Measurements from ENCODE around the gene MDC1. TPM values are rescaled to one million over a fixed set of nuclear protein-coding genes. Genes with fewer than 3 reads are reported as not detected.
A peak's percentile ranks its signal among the peaks of the same experiment; 100 is the strongest.
"Not testable (repeated sequence)": the region's sequence is repeated elsewhere in the genome, so short reads cannot be mapped to it uniquely, and the experiment has no call there.

MDC1 gene
- total and polyA plus RNA-seq, 2 donors from 2014 or later = 9.5 to 47.9 TPM

GRCh38 chr6:30760549-30760948 lies 43.5 kb upstream of the MDC1 start:
- intact Hi-C loops (cut with DNase I) = no loop called here
- H3K36me3 ChIP-seq (ENCODE audit: control insufficient read depth in 2 of 3, insufficient read depth in 3 of 3, low read length in 3 of 3) = no peaks in the 10 kb centered on the region
- no peak overlapping the region for H3K4me3 ChIP-seq (ENCODE audit: low read length in 3 of 3)
- no peak for DNase-seq
- H3K9me3 ChIP-seq (ENCODE audit: control insufficient read depth in 2 of 3, insufficient read depth in 1 of 3, low read length in 3 of 3) = no peaks in the 10 kb centered on the region
- FAIRE-seq = no peak
- no peak for TF ChIP-seq CTCF (IDR thresholded peaks at IDR 0.05; ENCODE audit: borderline replicate concordance, extremely low read depth, insufficient read depth)
- peaks cover 0 to 30% (median 19%) of the 10 kb centered on the region in 3 donors for H3K4me1 ChIP-seq (ENCODE audit: control insufficient read depth in 2 of 3, insufficient read depth in 2 of 3, low read depth in 1 of 3, low read length in 3 of 3)
- H3K27me3 ChIP-seq (ENCODE audit: control insufficient read depth, insufficient read depth, low read length) = no peaks in the 10 kb centered on the region
- peak overlapping the region in 1 of 2 donors; percentile 73 for H3K27ac ChIP-seq (ENCODE audit: low read depth in 2 of 2, low read length in 2 of 2)
- H3K9ac ChIP-seq (ENCODE audit: low read length in 3 of 3) = no peak overlapping the region

- no peak overlapping the region for H3K9ac ChIP-seq (ENCODE audit: low read length in 3 of 3)
These were observed 42.6 kb upstream of the MDC1 start for GRCh38 chr6:30759575-30760239.

GRCh38 chr6:30757261-30757904 lies 40.3 kb upstream of the MDC1 start:
- H3K4me3 ChIP-seq (ENCODE audit: low read length in 3 of 3) = no peak overlapping the region
- no peaks in the 10 kb centered on the region for H3K9me3 ChIP-seq (ENCODE audit: control insufficient read depth in 2 of 3, insufficient read depth in 1 of 3, low read length in 3 of 3)
- no peak overlapping the region for H3K9ac ChIP-seq (ENCODE audit: low read length in 3 of 3)
- TF ChIP-seq CTCF (IDR thresholded peaks at IDR 0.05; ENCODE audit: borderline replicate concordance, extremely low read depth, insufficient read depth) = no peak
- H3K27ac ChIP-seq (ENCODE audit: low read depth in 2 of 2, low read length in 2 of 2) = no peak overlapping the region
- no peaks in the 10 kb centered on the region for H3K36me3 ChIP-seq (ENCODE audit: control insufficient read depth in 2 of 3, insufficient read depth in 3 of 3, low read length in 3 of 3)
- intact Hi-C loops (cut with DNase I) = no loop called here
- no peaks in the 10 kb centered on the region for H3K27me3 ChIP-seq (ENCODE audit: control insufficient read depth, insufficient read depth, low read length)
- H3K4me1 ChIP-seq (ENCODE audit: control insufficient read depth in 2 of 3, insufficient read depth in 2 of 3, low read depth in 1 of 3, low read length in 3 of 3) = peaks cover 0 to 23% (median 16%) of the 10 kb centered on the region in 3 donors
- DNase-seq = peak in 1 of 5 donors; percentile 14
- FAIRE-seq = no peak

More at GRCh38 chr6:30759575-30760239, 42.6 kb upstream of the MDC1 start:
- FAIRE-seq (no peak), DNase-seq (no peak)
- Histone ChIP-seq H3K36me3 (ENCODE audit: control insufficient read depth in 2 of 3, insufficient read depth in 3 of 3, low read length in 3 of 3) (no peaks in the 10 kb centered on the region), H3K4me3 (ENCODE audit: low read length in 3 of 3) (no peak overlapping the region), H3K27me3 (ENCODE audit: control insufficient read depth, insufficient read depth, low read length) (no peaks in the 10 kb centered on the region), H3K9me3 (ENCODE audit: control insufficient read depth in 2 of 3, insufficient read depth in 1 of 3, low read length in 3 of 3) (no peaks in the 10 kb centered on the region), H3K4me1 (ENCODE audit: control insufficient read depth in 2 of 3, insufficient read depth in 2 of 3, low read depth in 1 of 3, low read length in 3 of 3) (peaks cover 0 to 29% (median 19%) of the 10 kb centered on the region in 3 donors), H3K27ac (ENCODE audit: low read depth in 2 of 2, low read length in 2 of 2) (peak overlapping the region; percentile 73 to 82)
- intact Hi-C loops (cut with DNase I) = no loop called here
- no peak for TF ChIP-seq CTCF (IDR thresholded peaks at IDR 0.05; ENCODE audit: borderline replicate concordance, extremely low read depth, insufficient read depth)

- H3K27ac ChIP-seq (ENCODE audit: low read depth in 2 of 2, low read length in 2 of 2); H3K9ac ChIP-seq (ENCODE audit: low read length in 3 of 3); H3K36me3 ChIP-seq (ENCODE audit: control insufficient read depth in 2 of 3, insufficient read depth in 3 of 3, low read length in 3 of 3); H3K9me3 ChIP-seq (ENCODE audit: control insufficient read depth in 2 of 3, insufficient read depth in 1 of 3, low read length in 3 of 3); intact Hi-C loops (cut with DNase I); DNase-seq; H3K4me3 ChIP-seq (ENCODE audit: low read length in 3 of 3); H3K27me3 ChIP-seq (ENCODE audit: control insufficient read depth, insufficient read depth, low read length); FAIRE-seq: not testable (repeated sequence)
- peaks cover 0 to 32% (median 21%) of the 10 kb centered on the region in 3 donors for H3K4me1 ChIP-seq (ENCODE audit: control insufficient read depth in 2 of 3, insufficient read depth in 2 of 3, low read depth in 1 of 3, low read length in 3 of 3)
These were observed 39.4 kb upstream of the MDC1 start for GRCh38 chr6:30756405-30757003.

Data from kidney (tissue), 14 donors.